CD4-positive, alpha-beta T cell treated with Interleukin-2 at 100 ng/mL for 4 hours (primary cell): ENCODE results near the gene DEUP1.
"Not testable (repeated sequence)": the region's sequence is repeated elsewhere in the genome, so short reads cannot be mapped to it uniquely, and the experiment has no call there.

ENCODE experiments used
- DNase-seq: peaks from one replicate; pipeline ENCODE4 v3.0.0-alpha.2; 2020; ENCODE audit warnings: low spot score

The DEUP1 gene

GRCh38 chr11:93330446-93330984, at the start of gene DEUP1:
DEUP1 (plus strand) TSS chr11:93330742; CDS start chr11:93332260, 1,518 bp downstream.
- DNase-seq = no peak

GRCh38 chr11:93285430-93285829, 45.1 kb upstream of the DEUP1 start:
- no peak for DNase-seq

- no peak for DNase-seq
These were observed 43.1 kb upstream of the DEUP1 start for GRCh38 chr11:93287434-93287833.

DNA sequence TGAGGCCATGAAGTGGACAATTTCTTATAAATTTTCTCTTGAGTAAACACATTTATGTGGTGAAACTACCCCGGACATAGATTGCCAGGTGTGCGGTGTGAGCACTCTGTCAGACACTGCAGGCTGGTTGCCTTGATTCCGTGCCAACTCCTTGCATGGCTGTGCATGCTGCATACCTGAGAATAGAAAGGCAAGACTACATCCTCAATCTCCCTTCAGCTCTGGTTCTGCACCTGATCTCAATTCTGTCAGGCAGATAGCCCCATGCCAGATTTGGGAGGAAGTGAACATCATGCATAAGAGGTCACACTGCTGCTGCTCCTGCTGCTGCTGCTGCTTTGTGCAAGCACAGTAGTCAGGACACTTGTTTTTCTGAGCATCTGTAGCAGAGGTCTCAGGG, 42.5 kb upstream of the DEUP1 start:
- DNase-seq = no peak

GRCh38 chr11:93288767-93289166, 41.8 kb upstream of the DEUP1 start:
- DNase-seq = no peak

GRCh38 chr11:93289782-93290463, 40.6 kb upstream of the DEUP1 start:
- no peak for DNase-seq

- no peak for DNase-seq
These were observed 39.4 kb upstream of the DEUP1 start for GRCh38 chr11:93291110-93291509.

- no peak for DNase-seq
These were observed 38.6 kb upstream of the DEUP1 start for GRCh38 chr11:93291898-93292297.

- DNase-seq = no peak
These were observed 34.5 kb upstream of the DEUP1 start for GRCh38 chr11:93295921-93296575.

DNA sequence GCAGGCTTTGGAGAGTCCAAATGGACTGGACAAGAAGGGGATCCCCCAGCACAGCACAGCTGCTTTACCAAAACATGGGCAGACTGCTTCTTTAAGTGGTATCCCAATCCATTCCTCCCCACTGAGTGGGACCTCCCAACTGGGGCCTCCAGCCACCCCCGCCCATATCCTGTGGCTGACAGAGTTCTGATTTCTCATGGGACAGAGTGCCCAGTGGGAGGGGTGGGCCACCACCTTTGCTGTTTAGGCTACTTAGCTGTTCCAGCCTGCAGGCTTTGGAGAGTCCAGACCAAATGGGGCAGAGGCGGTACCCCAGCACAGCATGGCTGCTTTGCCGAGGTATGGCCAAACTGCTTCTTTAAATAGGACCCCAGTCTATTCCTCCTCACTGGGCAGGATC, 26.9 kb upstream of the DEUP1 start:
- DNase-seq = no peak

DNA sequence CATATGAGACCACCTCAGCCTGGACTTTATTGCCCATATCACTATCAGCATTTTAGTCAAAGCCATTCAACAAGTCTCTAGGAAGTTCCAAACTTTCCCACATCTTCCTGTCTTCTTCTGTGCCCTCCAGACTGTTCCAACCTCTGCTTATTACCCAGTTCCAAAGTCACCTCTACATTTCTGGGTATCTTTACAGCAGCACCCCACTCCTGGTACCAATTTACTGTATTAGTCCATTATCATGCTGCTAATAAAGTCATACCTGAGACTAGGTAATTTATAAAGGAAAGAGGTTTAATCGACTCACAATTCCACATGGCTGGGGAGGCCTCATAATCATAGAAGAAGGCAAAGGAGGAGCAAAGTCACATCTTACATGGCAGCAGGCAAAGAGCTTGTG, 16.1 kb upstream of the DEUP1 start:
- not testable (repeated sequence) for DNase-seq

DNA sequence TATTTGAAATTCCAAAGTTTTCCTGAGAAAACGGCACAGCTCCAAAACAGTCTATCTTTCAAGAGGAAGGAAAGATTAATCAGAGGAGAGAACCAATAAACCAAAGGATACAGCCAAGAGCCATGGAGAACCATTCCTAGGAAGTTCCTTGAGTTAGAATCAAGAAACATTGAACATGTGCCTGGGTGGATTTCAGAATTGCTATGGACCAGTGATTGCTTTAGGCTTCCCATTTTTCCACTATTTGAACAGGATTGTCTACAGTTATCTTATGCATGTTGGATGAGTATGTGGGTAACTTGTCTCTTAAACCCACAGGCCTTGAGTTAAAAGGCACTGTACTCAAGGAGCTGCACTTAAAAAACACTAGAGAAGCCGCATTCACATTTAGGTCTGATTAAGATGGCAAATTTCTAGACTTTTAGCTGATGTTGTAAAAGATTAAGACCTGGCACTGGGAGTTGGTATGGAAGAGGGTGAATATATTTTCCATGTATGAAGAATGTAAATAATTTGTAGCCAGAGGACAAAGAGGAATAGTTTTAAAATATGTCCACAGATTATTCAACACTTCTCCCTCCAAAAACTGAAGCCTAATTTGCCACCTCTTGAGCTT, 11.2 kb upstream of the DEUP1 start:
- no peak for DNase-seq

DNA sequence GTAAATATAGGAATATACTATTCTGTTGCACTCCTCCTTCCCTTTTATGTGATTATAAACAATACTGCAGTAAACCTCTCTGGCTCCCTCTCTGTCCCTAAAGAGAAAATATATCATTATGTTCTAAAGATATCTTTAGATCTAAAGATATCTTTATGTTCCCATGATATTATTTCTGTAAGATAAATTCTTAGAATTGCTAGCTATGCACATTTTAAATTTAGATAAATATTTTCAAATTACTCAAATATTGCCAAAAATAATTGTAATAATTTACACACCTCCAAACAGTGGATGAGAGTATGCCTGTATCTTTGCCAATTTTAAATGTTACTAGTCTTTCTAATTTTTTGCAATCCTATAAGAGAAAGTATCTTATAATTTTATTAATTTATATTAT, 10.3 kb upstream of the DEUP1 start:
- DNase-seq = no peak

DNA sequence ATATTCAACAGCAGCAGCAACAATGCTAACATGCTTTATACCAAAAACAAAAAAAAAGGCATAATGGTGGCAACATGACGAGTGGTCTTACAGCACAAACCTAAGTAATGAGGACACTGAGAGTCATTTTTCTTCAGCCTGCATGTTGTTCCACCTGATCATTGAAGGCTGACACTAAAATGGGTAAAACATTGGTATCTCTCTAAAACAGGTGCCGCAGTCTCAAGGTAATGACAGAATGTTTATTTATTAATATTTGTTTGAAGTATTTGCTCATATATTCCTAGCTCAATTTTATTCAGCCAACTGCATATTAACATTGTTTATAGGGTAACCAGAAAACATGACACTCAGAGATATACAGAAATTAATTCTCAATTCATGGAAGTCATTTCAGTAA, 8.3 kb upstream of the DEUP1 start:
- DNase-seq = no peak

DNA sequence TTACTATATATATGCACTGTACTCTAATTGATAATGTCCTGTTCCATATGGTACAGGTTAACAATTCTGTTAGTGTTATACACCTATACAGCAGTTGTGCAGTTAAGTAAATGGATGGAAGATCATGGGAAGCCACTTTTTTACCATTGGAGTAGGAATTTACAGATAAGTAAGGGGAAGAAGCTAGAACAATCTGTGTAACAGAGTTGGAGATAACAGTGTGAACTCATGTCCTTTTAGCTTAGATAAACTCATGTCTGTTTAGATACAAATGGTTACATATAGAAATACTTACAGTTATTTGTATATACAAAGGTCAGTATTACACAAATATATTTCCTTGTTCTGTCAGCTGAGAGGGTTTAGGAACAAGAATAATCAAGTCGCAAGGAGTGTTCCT, 6.8 kb upstream of the DEUP1 start:
- DNase-seq = no peak

- DNase-seq = no peak
These were observed 6.0 kb upstream of the DEUP1 start for GRCh38 chr11:93324500-93324899.

DNA sequence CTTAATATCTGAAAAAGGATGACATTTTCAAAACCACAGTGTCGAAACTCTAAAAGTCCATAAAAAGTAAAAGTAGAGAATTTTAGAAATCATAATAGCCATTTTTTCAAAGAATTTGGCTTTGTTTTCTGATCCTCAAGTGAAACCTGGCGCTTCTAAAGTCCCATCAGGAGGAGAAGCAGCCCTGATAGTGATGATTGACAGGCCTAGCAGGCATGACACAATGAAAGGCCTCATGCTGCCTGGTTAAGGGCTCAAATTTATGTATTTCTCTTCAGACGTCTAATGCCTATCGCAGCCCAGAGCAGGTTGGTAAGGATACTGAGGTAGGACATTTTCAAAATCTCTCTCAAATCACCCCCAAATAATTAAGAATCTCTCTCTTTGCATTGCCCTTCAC, 3.9 kb upstream of the DEUP1 start:
- DNase-seq = no peak

DNA sequence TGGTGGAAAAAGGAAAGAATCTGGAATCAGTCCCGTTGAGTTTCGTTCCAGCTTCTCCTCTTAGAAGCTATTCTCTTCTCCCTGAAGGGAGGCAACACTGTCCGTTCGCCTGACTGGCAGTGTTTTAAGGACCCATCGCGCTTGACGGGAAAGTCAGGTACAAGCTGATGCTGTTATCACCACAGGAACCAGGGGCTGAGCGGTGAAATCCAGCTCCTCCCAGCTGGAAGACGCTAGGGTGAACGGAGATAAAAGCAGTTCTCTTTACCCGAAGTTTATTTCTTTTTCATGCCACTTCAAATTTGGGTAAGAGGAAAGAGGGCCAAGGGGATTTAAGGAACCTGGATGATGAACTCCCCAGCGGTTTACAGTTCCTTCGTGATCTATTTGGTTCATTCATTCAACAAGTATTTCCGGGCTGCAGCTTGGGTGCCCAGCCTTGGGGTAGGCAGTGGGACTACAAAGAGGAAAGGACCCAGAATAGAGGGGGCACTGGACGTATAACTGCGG, 551 bp upstream of the DEUP1 start:
- DNase-seq = no peak

GRCh38 chr11:93340223-93340622, 9.7 kb downstream of the DEUP1 start:
- no peak for DNase-seq

GRCh38 chr11:93344855-93345333, 14.4 kb downstream of the DEUP1 start:
- DNase-seq = no peak

DNA sequence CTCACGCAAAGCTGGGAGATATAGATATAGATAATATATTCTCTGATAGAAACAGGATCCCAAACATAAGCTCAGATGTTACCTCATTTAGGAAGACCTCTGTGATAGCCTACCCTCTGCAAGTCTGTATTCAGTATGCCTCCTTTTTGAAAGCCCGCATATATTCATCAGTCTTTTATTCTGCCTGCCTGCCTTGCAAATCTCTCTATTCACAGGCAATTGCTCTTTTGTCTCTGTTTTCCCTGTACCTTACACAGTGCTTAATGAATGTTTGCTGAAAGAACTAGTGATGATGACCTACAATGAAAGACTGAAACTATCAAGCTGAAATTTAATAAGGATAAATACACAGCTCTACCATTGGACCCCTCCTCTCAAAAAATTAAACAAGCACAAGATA, 18.4 kb downstream of the DEUP1 start:
- no peak for DNase-seq

GRCh38 chr11:93350835-93351234, 20.3 kb downstream of the DEUP1 start:
- no peak for DNase-seq

DNA sequence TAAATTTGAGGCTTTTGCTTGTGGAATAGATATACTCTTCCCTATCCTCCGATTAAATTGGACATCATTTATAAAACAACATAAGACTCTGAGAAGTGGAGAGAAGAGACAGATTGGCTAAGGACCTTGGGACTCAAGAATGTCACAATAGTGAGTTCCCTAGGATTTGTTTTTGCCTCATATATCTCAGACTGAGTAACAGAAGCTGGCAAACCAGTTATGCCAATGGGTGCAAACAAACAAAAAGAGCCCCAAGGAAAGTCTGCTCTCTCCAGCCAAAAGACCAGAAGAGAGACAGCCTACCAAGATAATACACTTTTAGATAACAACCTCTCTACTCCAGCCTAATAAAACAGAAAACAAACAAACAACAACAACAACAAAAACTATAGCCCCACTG, 28.9 kb downstream of the DEUP1 start:
- DNase-seq = no peak
